B cell (primary cell): ENCODE data around the gene SPATA12. TPM values are rescaled to one million over a fixed set of nuclear protein-coding genes. Genes with fewer than 3 reads are reported as not detected.
A peak's percentile ranks its signal among the peaks of the same experiment; 100 is the strongest.

ENCODE experiments used
- ATAC-seq: fragments of 200-7000 bp; cut with Tn5 transposase; one replicate; pipeline ENCODE4 v1.10.0; 2021; ENCODE audit warnings: low read depth, mild to moderate bottlenecking, moderate number of reproducible peaks, moderate library complexity
- CTCF ChIA-PET: fragments of 350-600 bp; sonication (Branson Sonifier 250); formaldehyde crosslinking; loops from one replicate; lab custom pipeline; 2021; ENCODE audit warnings: antibody characterized with exemption, inconsistent platforms; lab: Charles Lee
- POLR2A ChIA-PET: fragments of 350-600 bp; sonication (Branson Sonifier 250); formaldehyde crosslinking; loops from one replicate; lab custom pipeline; 2021; ENCODE audit warnings: antibody characterized with exemption; lab: Charles Lee
- DNase-seq: peaks from one replicate; pipeline ENCODE4 v3.0.0; 2013
- H2AFZ ChIP-seq: 2 replicates; pipeline ENCODE4 v1.6.1; 2012; ENCODE audit warnings: mild to moderate bottlenecking, low read depth, low read length; ENCODE audit not compliant: insufficient read depth, poor library complexity, severe bottlenecking
- H3K27ac ChIP-seq, 2 donors: 1 replicate in 1 of 2; 2 replicates in 1 of 2; pipeline ENCODE4 v1.5.1; 2012 to 2013; ENCODE audit warnings: low read length in 2 of 2, mild to moderate bottlenecking in 2 of 2, moderate library complexity in 1 of 2
- H3K27me3 ChIP-seq, 4 experiments: fragments of 200-600 bp in 1 of 4; sonication (generic) in 1 of 4; replicated peaks in 1 of 4; 1 replicate in 2 of 4; 2 replicates in 2 of 4; pipeline versions ENCODE4 v1.6.1 to v1.7.0; 2013 to 2016; ENCODE audit warnings: low read length in 3 of 4, mild to moderate bottlenecking in 2 of 4, mixed read lengths in 1 of 4, moderate library complexity in 1 of 4; ENCODE audit not compliant: insufficient read depth in 4 of 4, control insufficient read depth in 3 of 4; ENCODE audit errors: control extremely low read depth in 1 of 4
- H3K36me3 ChIP-seq, 2 experiments: replicated peaks in 1 of 2; 1 replicate in 1 of 2; 2 replicates in 1 of 2; pipeline versions ENCODE4 v1.6.1 to v1.7.1; 2013; ENCODE audit warnings: low read length in 1 of 2; ENCODE audit not compliant: insufficient read depth in 2 of 2, control insufficient read depth in 1 of 2; ENCODE audit errors: control extremely low read depth in 1 of 2, extremely low read depth in 1 of 2
- H3K4me1 ChIP-seq, 2 donors: fragments of 200-600 bp in 1 of 2; sonication (generic) in 1 of 2; 1 replicate in 1 of 2; 2 replicates in 1 of 2; pipeline versions ENCODE4 v1.5.1 to v1.6.1; 2013 to 2017; ENCODE audit warnings: low read length in 2 of 2; ENCODE audit not compliant: control insufficient read depth in 2 of 2, insufficient read depth in 2 of 2
- H3K4me2 ChIP-seq: replicated peaks from 2 replicates; pipeline ENCODE3; 2012; ENCODE audit warnings: mild to moderate bottlenecking, low read depth, low read length; ENCODE audit not compliant: poor library complexity, severe bottlenecking
- H3K4me3 ChIP-seq, 5 experiments: fragments of 200-600 bp in 1 of 5; sonication (generic) in 1 of 5; 1 replicate in 3 of 5; 2 replicates in 2 of 5; pipeline versions ENCODE4 v1.5.1 to v1.7.0; 2011 to 2016; ENCODE audit warnings: low read length in 4 of 5, mild to moderate bottlenecking in 4 of 5, low read depth in 2 of 5, control low read depth in 1 of 5, moderate library complexity in 1 of 5; ENCODE audit not compliant: insufficient read depth in 1 of 5; ENCODE audit errors: control extremely low read depth in 1 of 5, extremely low read depth in 1 of 5
- H3K79me2 ChIP-seq: fragments of 200-600 bp; sonication (generic); one replicate; pipeline ENCODE4 v1.6.0; 2016; ENCODE audit warnings: low read length; ENCODE audit not compliant: control insufficient read depth, insufficient read depth
- H3K9ac ChIP-seq: fragments of 200-600 bp; sonication (generic); 2 replicates; pipeline ENCODE4 v1.6.1; 2017; ENCODE audit warnings: mild to moderate bottlenecking, low read length, moderate library complexity
- H3K9me3 ChIP-seq, 3 donors: one replicate each; pipeline versions ENCODE4 v1.6.1 to v1.7.1; 2013; ENCODE audit warnings: low read length in 2 of 3; ENCODE audit not compliant: control insufficient read depth in 2 of 3, insufficient read depth in 1 of 3; ENCODE audit errors: control extremely low read depth in 1 of 3
- H4K20me1 ChIP-seq: 2 replicates; pipeline ENCODE4 v1.6.0; 2012; ENCODE audit warnings: mild to moderate bottlenecking, low read length; ENCODE audit not compliant: insufficient read depth, control insufficient read depth, poor library complexity, severe bottlenecking
- H3K27ac Mint-ChIP-seq: one replicate; pipeline ENCODE4 v1.8.0; 2021; ENCODE audit warnings: mixed read lengths
- H3K27me3 Mint-ChIP-seq: one replicate; pipeline ENCODE4 v1.8.0; 2021; ENCODE audit warnings: mixed read lengths
- H3K4me1 Mint-ChIP-seq: one replicate; pipeline ENCODE4 v1.8.0; 2021; ENCODE audit warnings: mixed read lengths
- H3K4me3 Mint-ChIP-seq: one replicate; pipeline ENCODE4 v1.8.0; 2021; ENCODE audit warnings: mixed read lengths
- H3K9me3 Mint-ChIP-seq: one replicate; pipeline ENCODE4 v1.8.0; 2022; ENCODE audit warnings: mixed read lengths; ENCODE audit not compliant: insufficient read depth
- CTCF ChIP-seq: fragments of 200-600 bp; IDR thresholded peaks from one replicate; pipeline ENCODE4 v1.8.0; 2022; ENCODE audit warnings: antibody characterized with exemption, mild to moderate bottlenecking
- EZH2 ChIP-seq: IDR thresholded peaks from 2 replicates; pipeline ENCODE4 v1.6.1; 2012; ENCODE audit warnings: borderline replicate concordance, low read depth, mild to moderate bottlenecking, moderate library complexity, low read length; ENCODE audit not compliant: insufficient read depth, poor library complexity, severe bottlenecking
- WGBS: methylation state at CpG from one replicate; pipeline ENCODE4 v1.1.5; 2013; ENCODE audit warnings: missing lambda C conversion rate; ENCODE audit not compliant: insufficient coverage; 5-methylcytosine and 5-hydroxymethylcytosine counted together
- intact Hi-C: fragments of 100-400 bp; cut with micrococcal nuclease; formaldehyde crosslinking; loops from one replicate; pipeline ENCODE4 v1.10.0; 2022
- polyA plus RNA-seq: library from polyadenylated mRNA; depleted of rRNA; stranded (reverse); fragments of >200 nt; gene quantifications from 2 replicates; pipeline ENCODE4 v1.2.3, GENCODE V29; 2012
- total RNA-seq, 2 donors: library from RNA; stranded (reverse); fragments of 120-200 nt in 1 of 2; gene quantifications; 1 replicate in 1 of 2; 2 replicates in 1 of 2; pipeline versions ENCODE4 v1.2.3 to v1.2.4, GENCODE V29; 2013 to 2022

Gene SPATA12
- total and polyA plus RNA-seq, 2 donors (not counting 1 experiment from before 2014, with no cell fraction given): not detected

GRCh38 chr3:57080171-57080570, 19.7 kb downstream of the SPATA12 start:
- H3K27ac Mint-ChIP-seq: no peak overlapping the region
- peaks cover 0 to 53% (median 41%) of the 10 kb centered on the region in 4 experiments for H3K27me3 ChIP-seq
- TF ChIP-seq CTCF: no peak
- TF ChIP-seq EZH2: no peak
- no peak overlapping the region for H2AFZ ChIP-seq
- no peak for ATAC-seq
- intact Hi-C loops: no loop called here
- peaks cover 0 to 4% (median 0%) of the 10 kb centered on the region in 3 donors for H3K9me3 ChIP-seq
- H3K36me3 ChIP-seq: no peaks in the 10 kb centered on the region
- DNase-seq: no peak
- peaks cover 17% of the 10 kb centered on the region for H3K4me1 Mint-ChIP-seq
- H3K79me2 ChIP-seq: no peaks in the 10 kb centered on the region
- H3K4me3 ChIP-seq: no peak overlapping the region
- peaks cover 50% of the 10 kb centered on the region for H3K27me3 Mint-ChIP-seq
- no peak overlapping the region for H3K4me2 ChIP-seq
- H3K9ac ChIP-seq: no peak overlapping the region
- H3K27ac ChIP-seq: no peak overlapping the region
- peaks cover 21 to 22% of the 10 kb centered on the region in 2 donors for H3K4me1 ChIP-seq
- POLR2A ChIA-PET: no interaction called here
- H3K9me3 Mint-ChIP-seq: no peaks in the 10 kb centered on the region
- WGBS: 100% methylated on average over 3 of the region's 4 CpGs
- H3K4me3 Mint-ChIP-seq: peak overlapping the region; percentile 81
- no peaks in the 10 kb centered on the region for H4K20me1 ChIP-seq
- CTCF ChIA-PET: interaction anchor here (1.6 kb wide), 1 partner anchor 84 kb away, joined by 4 read pairs; no protein-coding TSS in a partner anchor

GRCh38 chr3:57081173-57081572, 20.7 kb downstream of the SPATA12 start:
- Histone ChIP-seq H3K9ac (no peak overlapping the region), H3K9me3 (peaks cover 0 to 4% (median 0%) of the 10 kb centered on the region in 3 donors), H2AFZ (no peak overlapping the region), H3K27me3 (peaks cover 0 to 43% (median 34%) of the 10 kb centered on the region in 4 experiments), H3K79me2 (no peaks in the 10 kb centered on the region), H3K27ac (no peak overlapping the region), H3K4me2 (no peak overlapping the region), H3K4me3 (no peak overlapping the region), H4K20me1 (no peaks in the 10 kb centered on the region), H3K36me3 (no peaks in the 10 kb centered on the region), H3K4me1 (peaks cover 21 to 22% of the 10 kb centered on the region in 2 donors)
- intact Hi-C loops: no loop called here
- no peak overlapping the region for H3K4me3 Mint-ChIP-seq
- no peak for DNase-seq
- H3K4me1 Mint-ChIP-seq: peaks cover 17% of the 10 kb centered on the region
- ATAC-seq: no peak
- ChIA-PET CTCF (interaction anchor here (1.0 kb wide), 1 partner anchor 20 kb away, joined by 3 read pairs; no protein-coding TSS in a partner anchor), POLR2A (no interaction called here)
- H3K9me3 Mint-ChIP-seq: no peaks in the 10 kb centered on the region
- TF ChIP-seq EZH2 (no peak), CTCF (no peak)
- peaks cover 41% of the 10 kb centered on the region for H3K27me3 Mint-ChIP-seq
- no CpG with 5 or more reads among the region's 3 CpGs for WGBS
- H3K27ac Mint-ChIP-seq: no peak overlapping the region
